ENCODE measurements around the gene YBEY.
"Not testable (repeated sequence)": the region's sequence is repeated elsewhere in the genome, so short reads cannot be mapped to it uniquely, and the experiment has no call there.

YBEY gene

GRCh38 chr21:46285761-46286647 is at the start of gene YBEY:
Gene YBEY (plus strand): TSS chr21:46286342. CDS start chr21:46286914, 572 bp downstream.
- FAIRE-seq (no peak), DNase-seq (ENCODE audit: insufficient read length, low spot score) (peak; percentile 79)
- TF ChIP-seq CTCF (IDR thresholded peaks at IDR 0.05; ENCODE audit: insufficient read depth, missing control alignments), result peak; percentile 27

- FAIRE-seq (no peak), DNase-seq (ENCODE audit: insufficient read length, low spot score) (no peak)
- no peak for TF ChIP-seq CTCF (IDR thresholded peaks at IDR 0.05; ENCODE audit: insufficient read depth, missing control alignments)
These were observed 48.7 kb upstream of the YBEY start for GRCh38 chr21:46237474-46237873.

- DNase-seq (ENCODE audit: insufficient read length, low spot score) (no peak), FAIRE-seq (no peak)
- TF ChIP-seq CTCF (IDR thresholded peaks at IDR 0.05; ENCODE audit: insufficient read depth, missing control alignments), result no peak
These were observed 46.3 kb upstream of the YBEY start for GRCh38 chr21:46239817-46240325.

GRCh38 chr21:46241577-46241976 is 44.6 kb upstream of the YBEY start:
- FAIRE-seq, result peak; percentile 51
- not testable (repeated sequence) for DNase-seq (ENCODE audit: insufficient read length, low spot score)

- DNase-seq (ENCODE audit: insufficient read length, low spot score) (no peak), FAIRE-seq (no peak)
- no peak for TF ChIP-seq CTCF (IDR thresholded peaks at IDR 0.05; ENCODE audit: insufficient read depth, missing control alignments)
These were observed 42.8 kb upstream of the YBEY start for GRCh38 chr21:46243325-46243724.

- DNase-seq (ENCODE audit: insufficient read length, low spot score) (no peak), FAIRE-seq (no peak)
- TF ChIP-seq CTCF (IDR thresholded peaks at IDR 0.05; ENCODE audit: insufficient read depth, missing control alignments), result no peak
These were observed 42.2 kb upstream of the YBEY start for GRCh38 chr21:46243960-46244361.

GRCh38 chr21:46244602-46245001 is 41.5 kb upstream of the YBEY start:
- no peak for DNase-seq (ENCODE audit: insufficient read length, low spot score)

More at GRCh38 chr21:46244602-46245001, 41.5 kb upstream of the YBEY start:
- no peak for TF ChIP-seq CTCF (IDR thresholded peaks at IDR 0.05; ENCODE audit: insufficient read depth, missing control alignments)
- no peak for FAIRE-seq
